Neural progenitor cell (in vitro differentiated cells): ENCODE data around the gene KIAA0825. TPM values are rescaled to one million over a fixed set of nuclear protein-coding genes. Genes with fewer than 3 reads are reported as not detected.
A peak's percentile ranks its signal among the peaks of the same experiment; 100 is the strongest.

Experiments used
- DNase-seq: peaks from one replicate; pipeline ENCODE4 v3.0.0-alpha.2; 2016; ENCODE audit warnings: low spot score
- H2AFZ ChIP-seq: fragments of 200-600 bp; sonication (generic); replicated peaks from 2 replicates; pipeline ENCODE4 v1.6.1; 2016; ENCODE audit warnings: antibody characterized with exemption
- H3F3A ChIP-seq: fragments of 200-600 bp; sonication (generic); 2 replicates; pipeline ENCODE4 v1.6.1; 2016; ENCODE audit warnings: antibody characterized with exemption, low read depth
- H3K27ac ChIP-seq: fragments of 200-600 bp; sonication (generic); 2 replicates; pipeline ENCODE4 v1.5.1; 2016; ENCODE audit warnings: mild to moderate bottlenecking
- H3K27me3 ChIP-seq: fragments of 200-600 bp; sonication (generic); 2 replicates; pipeline ENCODE4 v1.6.1; 2016; ENCODE audit warnings: mild to moderate bottlenecking, moderate library complexity
- H3K36me3 ChIP-seq: fragments of 200-600 bp; sonication (generic); 2 replicates; pipeline ENCODE4 v1.5.1; 2016
- H3K4me1 ChIP-seq: fragments of 200-600 bp; sonication (generic); 2 replicates; pipeline ENCODE4 v1.6.1; 2016; ENCODE audit warnings: mixed run types
- H3K4me2 ChIP-seq: fragments of 200-600 bp; sonication (generic); 2 replicates; pipeline ENCODE4 v1.6.1; 2016
- H3K4me3 ChIP-seq: fragments of 200-600 bp; sonication (generic); 2 replicates; pipeline ENCODE4 v1.5.1; 2016
- H3K79me2 ChIP-seq: fragments of 200-600 bp; sonication (generic); 2 replicates; pipeline ENCODE4 v1.6.1; 2016; ENCODE audit warnings: low read depth
- H3K9ac ChIP-seq: fragments of 200-600 bp; sonication (generic); 2 replicates; pipeline ENCODE4 v1.6.1; 2016
- H3K9me3 ChIP-seq: fragments of 200-600 bp; sonication (generic); 2 replicates; pipeline ENCODE4 v1.5.1; 2016; ENCODE audit warnings: low read depth
- H4K20me1 ChIP-seq: fragments of 200-600 bp; sonication (generic); 2 replicates; pipeline ENCODE4 v1.6.1; 2016; ENCODE audit warnings: low read depth
- H3K27ac Mint-ChIP-seq: 3 replicates; pipeline ENCODE4 v1.8.0; 2021; ENCODE audit warnings: mixed read lengths
- H3K27me3 Mint-ChIP-seq: 2 replicates; pipeline ENCODE4 v1.8.0; 2022; ENCODE audit warnings: low read depth, mild to moderate bottlenecking, inconsistent platforms, moderate library complexity, mixed read lengths; ENCODE audit not compliant: insufficient read depth
- H3K36me3 Mint-ChIP-seq: 3 replicates; pipeline ENCODE4 v1.8.0; 2021; ENCODE audit warnings: mixed read lengths
- H3K4me1 Mint-ChIP-seq: 3 replicates; pipeline ENCODE4 v1.8.0; 2021; ENCODE audit warnings: mixed read lengths
- H3K4me3 Mint-ChIP-seq: 3 replicates; pipeline ENCODE4 v1.8.0; 2021; ENCODE audit warnings: mild to moderate bottlenecking, moderate library complexity, mixed read lengths
- H3K9me3 Mint-ChIP-seq: 3 replicates; pipeline ENCODE4 v1.8.0; 2020; ENCODE audit warnings: mixed read lengths
- EZH2 ChIP-seq: fragments of 200-600 bp; sonication (generic); IDR thresholded peaks from 2 replicates; pipeline ENCODE4 v1.6.1; 2017; ENCODE audit warnings: antibody characterized with exemption, mild to moderate bottlenecking, moderate library complexity
- EZH2phosphoT487 ChIP-seq: fragments of 200-600 bp; sonication (generic); IDR thresholded peaks from 2 replicates; pipeline ENCODE4 v1.6.1; 2017; ENCODE audit warnings: antibody characterized with exemption
- total RNA-seq: library from RNA; depleted of rRNA; stranded (reverse); fragments of >200 nt; gene quantifications from 2 replicates; pipeline ENCODE4 v1.2.3, GENCODE V29; 2015; ENCODE audit warnings: low replicate concordance
- TF ChIP-seq, protein P1 (sequence below): fragments of 200-600 bp; sonication (generic); IDR thresholded peaks from 2 replicates; pipeline ENCODE4 v1.5.1; 2017; ENCODE audit warnings: antibody characterized with exemption, mild to moderate bottlenecking

Gene KIAA0825
- total RNA-seq, 1 donor from 2014 or later: 3.7 TPM

GRCh38 chr5:94618029-94618492, 343 bp downstream of the KIAA0825 start:
- peak overlapping the region; percentile 96 for H3K4me3 Mint-ChIP-seq
- Histone ChIP-seq H3K4me3 (peak overlapping the region; percentile 54), H4K20me1 (peaks cover 12% of the 10 kb centered on the region), H3K27me3 (no peaks in the 10 kb centered on the region), H2AFZ (peak overlapping the region; percentile 92), H3K79me2 (peaks cover 73% of the 10 kb centered on the region), H3K4me1 (peaks cover 26% of the 10 kb centered on the region), H3K9me3 (no peaks in the 10 kb centered on the region), H3F3A (peaks cover 23% of the 10 kb centered on the region), H3K4me2 (peak overlapping the region; percentile 85), H3K36me3 (no peaks in the 10 kb centered on the region), H3K27ac (peak overlapping the region; percentile 72), H3K9ac (peak overlapping the region; percentile 70)
- H3K36me3 Mint-ChIP-seq: no peaks in the 10 kb centered on the region
- peak; percentile 58 for DNase-seq
- peak overlapping the region; percentile 72 for H3K27ac Mint-ChIP-seq
- no peaks in the 10 kb centered on the region for H3K9me3 Mint-ChIP-seq
- peaks cover 35% of the 10 kb centered on the region for H3K4me1 Mint-ChIP-seq
- TF ChIP-seq EZH2: peak; percentile 36
- no peak for TF ChIP-seq EZH2phosphoT487
- peaks cover 2% of the 10 kb centered on the region for H3K27me3 Mint-ChIP-seq

DNA sequence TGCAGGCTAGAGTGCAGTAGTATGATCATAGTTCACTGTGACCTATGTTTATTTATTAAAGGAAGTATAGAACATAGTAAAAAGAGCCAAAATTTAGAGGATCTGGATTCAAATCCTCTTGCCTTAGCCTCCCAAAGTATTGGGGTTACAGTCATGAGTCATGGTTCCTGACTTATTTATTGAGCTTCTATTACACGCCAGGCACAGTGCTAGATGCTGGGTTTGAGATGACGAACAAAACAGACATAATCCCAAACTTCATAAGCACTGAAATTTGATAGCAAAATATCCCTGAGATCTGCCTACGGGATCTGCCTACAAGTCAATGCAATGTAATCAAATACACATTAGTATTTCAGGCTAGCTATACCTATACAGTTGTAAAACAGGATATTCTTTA, 2.5 kb downstream of the KIAA0825 start:
- Mint-ChIP-seq H3K27ac (no peak overlapping the region), H3K36me3 (no peaks in the 10 kb centered on the region), H3K9me3 (no peaks in the 10 kb centered on the region), H3K4me1 (peaks cover 25% of the 10 kb centered on the region), H3K4me3 (no peak overlapping the region), H3K27me3 (no peaks in the 10 kb centered on the region)
- H3K4me1 ChIP-seq: peaks cover 26% of the 10 kb centered on the region
- H3K79me2 ChIP-seq: peaks cover 51% of the 10 kb centered on the region
- H3K27ac ChIP-seq: no peak overlapping the region
- no peaks in the 10 kb centered on the region for H3K9me3 ChIP-seq
- no peak for DNase-seq
- H3K4me2 ChIP-seq: no peak overlapping the region
- no peaks in the 10 kb centered on the region for H3K36me3 ChIP-seq
- H3K9ac ChIP-seq: no peak overlapping the region
- peaks cover 23% of the 10 kb centered on the region for H3F3A ChIP-seq
- TF ChIP-seq EZH2phosphoT487: no peak
- TF ChIP-seq, protein P1, sequence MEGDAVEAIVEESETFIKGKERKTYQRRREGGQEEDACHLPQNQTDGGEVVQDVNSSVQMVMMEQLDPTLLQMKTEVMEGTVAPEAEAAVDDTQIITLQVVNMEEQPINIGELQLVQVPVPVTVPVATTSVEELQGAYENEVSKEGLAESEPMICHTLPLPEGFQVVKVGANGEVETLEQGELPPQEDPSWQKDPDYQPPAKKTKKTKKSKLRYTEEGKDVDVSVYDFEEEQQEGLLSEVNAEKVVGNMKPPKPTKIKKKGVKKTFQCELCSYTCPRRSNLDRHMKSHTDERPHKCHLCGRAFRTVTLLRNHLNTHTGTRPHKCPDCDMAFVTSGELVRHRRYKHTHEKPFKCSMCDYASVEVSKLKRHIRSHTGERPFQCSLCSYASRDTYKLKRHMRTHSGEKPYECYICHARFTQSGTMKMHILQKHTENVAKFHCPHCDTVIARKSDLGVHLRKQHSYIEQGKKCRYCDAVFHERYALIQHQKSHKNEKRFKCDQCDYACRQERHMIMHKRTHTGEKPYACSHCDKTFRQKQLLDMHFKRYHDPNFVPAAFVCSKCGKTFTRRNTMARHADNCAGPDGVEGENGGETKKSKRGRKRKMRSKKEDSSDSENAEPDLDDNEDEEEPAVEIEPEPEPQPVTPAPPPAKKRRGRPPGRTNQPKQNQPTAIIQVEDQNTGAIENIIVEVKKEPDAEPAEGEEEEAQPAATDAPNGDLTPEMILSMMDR: no peak
- TF ChIP-seq EZH2: no peak
- H3K27me3 ChIP-seq: no peaks in the 10 kb centered on the region
- H2AFZ ChIP-seq: no peak overlapping the region
- H4K20me1 ChIP-seq: peaks cover 12% of the 10 kb centered on the region
- no peak overlapping the region for H3K4me3 ChIP-seq

- TF ChIP-seq EZH2: no peak
- TF ChIP-seq EZH2phosphoT487: no peak
- TF ChIP-seq, protein P1: no peak
- H3K36me3 ChIP-seq: no peaks in the 10 kb centered on the region
Observed at GRCh38 chr5:94614156-94614805, 4.1 kb downstream of the KIAA0825 start.

DNA sequence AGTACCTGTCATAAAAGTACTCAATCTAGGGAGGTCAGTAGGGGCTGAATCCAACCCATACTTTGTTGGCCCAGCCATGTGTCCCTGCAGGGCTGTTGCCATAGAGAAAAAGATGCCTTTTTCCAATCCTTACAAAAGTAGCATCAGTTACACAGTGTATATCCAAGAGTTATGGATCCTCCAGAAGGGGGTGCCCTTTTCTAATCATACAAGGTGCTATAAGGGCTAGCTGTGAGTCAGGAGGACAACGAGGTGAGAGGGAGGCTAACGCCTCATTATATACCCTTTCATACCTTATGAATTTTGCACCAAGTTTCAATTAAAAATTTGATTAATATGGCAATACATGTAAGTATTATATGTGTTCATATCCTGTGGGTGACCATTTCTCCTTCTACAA, 4.8 kb downstream of the KIAA0825 start:
- Histone ChIP-seq H3K79me2 (peaks cover 31% of the 10 kb centered on the region), H3F3A (peaks cover 16% of the 10 kb centered on the region), H3K9me3 (no peaks in the 10 kb centered on the region), H3K27ac (no peak overlapping the region), H4K20me1 (no peaks in the 10 kb centered on the region), H3K4me3 (no peak overlapping the region), H2AFZ (no peak overlapping the region), H3K36me3 (no peaks in the 10 kb centered on the region), H3K27me3 (no peaks in the 10 kb centered on the region), H3K9ac (no peak overlapping the region), H3K4me1 (peaks cover 10% of the 10 kb centered on the region), H3K4me2 (no peak overlapping the region)
- Mint-ChIP-seq H3K4me1 (peaks cover 15% of the 10 kb centered on the region), H3K9me3 (no peaks in the 10 kb centered on the region), H3K4me3 (no peak overlapping the region), H3K36me3 (no peaks in the 10 kb centered on the region), H3K27ac (no peak overlapping the region), H3K27me3 (no peaks in the 10 kb centered on the region)
- peak; percentile 54 for DNase-seq
- TF ChIP-seq, protein P1: peak; percentile 49
- TF ChIP-seq EZH2: no peak

More at GRCh38 chr5:94614156-94614805, 4.1 kb downstream of the KIAA0825 start:
- peaks cover 23% of the 10 kb centered on the region for H3F3A ChIP-seq
- H3K27me3 ChIP-seq: no peaks in the 10 kb centered on the region
- peaks cover 11% of the 10 kb centered on the region for H3K4me1 ChIP-seq
- peaks cover 36% of the 10 kb centered on the region for H3K79me2 ChIP-seq
- no peak overlapping the region for H3K27ac ChIP-seq
- Mint-ChIP-seq H3K27me3 (no peaks in the 10 kb centered on the region), H3K27ac (no peak overlapping the region), H3K9me3 (no peaks in the 10 kb centered on the region), H3K4me1 (peaks cover 18% of the 10 kb centered on the region), H3K4me3 (no peak overlapping the region), H3K36me3 (no peaks in the 10 kb centered on the region)
- no peak overlapping the region for H3K4me3 ChIP-seq
- peaks cover 3% of the 10 kb centered on the region for H4K20me1 ChIP-seq
- DNase-seq: no peak
- no peak overlapping the region for H2AFZ ChIP-seq
- H3K4me2 ChIP-seq: no peak overlapping the region
- no peaks in the 10 kb centered on the region for H3K9me3 ChIP-seq
- no peak overlapping the region for H3K9ac ChIP-seq
